SK-N-SH treated with all-trans-retinoic acid at 6 μM for 48 hours (cell line): ENCODE data around the gene RFK.

Experiments used
- ARNTL ChIP-seq: fragments of 450-650 bp; formaldehyde crosslinking; IDR thresholded peaks from 2 replicates; pipeline ENCODE4 v1.5.0; 2020; ENCODE audit warnings: low read depth, mild to moderate bottlenecking, moderate library complexity, borderline replicate concordance
- BACH2 ChIP-seq: fragments of 250-450 bp; sonication (Bioruptor Pico); IDR thresholded peaks from 2 replicates; pipeline ENCODE4 v1.9.0; 2021; ENCODE audit warnings: mild to moderate bottlenecking, borderline replicate concordance
- ISL1 ChIP-seq: fragments of 250-450 bp; sonication (Bioruptor Pico); IDR thresholded peaks from 2 replicates; pipeline ENCODE4 v2.1.2; 2022; ENCODE audit warnings: mild to moderate bottlenecking, moderate library complexity
- TCF4 ChIP-seq: fragments of 250-450 bp; sonication (Bioruptor Pico); IDR thresholded peaks from 2 replicates; pipeline ENCODE4 v1.8.0; 2021; ENCODE audit warnings: mild to moderate bottlenecking, moderate library complexity, borderline replicate concordance
- ZFP3 ChIP-seq: fragments of 250-450 bp; sonication (Bioruptor Pico); IDR thresholded peaks from 2 replicates; pipeline ENCODE4 v1.5.0; 2020; ENCODE audit warnings: mild to moderate bottlenecking, moderate library complexity
- ZNF70 ChIP-seq: fragments of 450-650 bp; formaldehyde crosslinking; IDR thresholded peaks from 2 replicates; pipeline ENCODE4 v1.5.0; 2020; ENCODE audit warnings: mild to moderate bottlenecking, moderate library complexity
- TF ChIP-seq, protein P1 (sequence below): fragments of 250-450 bp; sonication (Bioruptor Pico); IDR thresholded peaks from 2 replicates; pipeline ENCODE4 v1.8.0; 2020; ENCODE audit warnings: mild to moderate bottlenecking, moderate library complexity, borderline replicate concordance
- TF ChIP-seq, protein P2 (sequence below): fragments of 250-450 bp; sonication (Bioruptor Pico); IDR thresholded peaks from 2 replicates; pipeline ENCODE4 v1.5.1; 2021; ENCODE audit warnings: mild to moderate bottlenecking, moderate library complexity
- TF ChIP-seq, protein P3 (sequence below): fragments of 250-450 bp; sonication (Bioruptor Pico); IDR thresholded peaks from 2 replicates; pipeline ENCODE4 v1.5.1; 2020; ENCODE audit warnings: low read depth, mild to moderate bottlenecking, moderate library complexity

- no peak for TF ChIP-seq ARNTL (CRISPR knock-in tag)
- TF ChIP-seq, protein P1, sequence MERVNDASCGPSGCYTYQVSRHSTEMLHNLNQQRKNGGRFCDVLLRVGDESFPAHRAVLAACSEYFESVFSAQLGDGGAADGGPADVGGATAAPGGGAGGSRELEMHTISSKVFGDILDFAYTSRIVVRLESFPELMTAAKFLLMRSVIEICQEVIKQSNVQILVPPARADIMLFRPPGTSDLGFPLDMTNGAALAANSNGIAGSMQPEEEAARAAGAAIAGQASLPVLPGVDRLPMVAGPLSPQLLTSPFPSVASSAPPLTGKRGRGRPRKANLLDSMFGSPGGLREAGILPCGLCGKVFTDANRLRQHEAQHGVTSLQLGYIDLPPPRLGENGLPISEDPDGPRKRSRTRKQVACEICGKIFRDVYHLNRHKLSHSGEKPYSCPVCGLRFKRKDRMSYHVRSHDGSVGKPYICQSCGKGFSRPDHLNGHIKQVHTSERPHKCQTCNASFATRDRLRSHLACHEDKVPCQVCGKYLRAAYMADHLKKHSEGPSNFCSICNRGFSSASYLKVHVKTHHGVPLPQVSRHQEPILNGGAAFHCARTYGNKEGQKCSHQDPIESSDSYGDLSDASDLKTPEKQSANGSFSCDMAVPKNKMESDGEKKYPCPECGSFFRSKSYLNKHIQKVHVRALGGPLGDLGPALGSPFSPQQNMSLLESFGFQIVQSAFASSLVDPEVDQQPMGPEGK, result no peak
- no peak for TF ChIP-seq ISL1 (CRISPR knock-in tag)
- TF ChIP-seq ZFP3 (CRISPR knock-in tag), result no peak
- TF ChIP-seq TCF4 (CRISPR knock-in tag), result no peak
- TF ChIP-seq, protein P2, sequence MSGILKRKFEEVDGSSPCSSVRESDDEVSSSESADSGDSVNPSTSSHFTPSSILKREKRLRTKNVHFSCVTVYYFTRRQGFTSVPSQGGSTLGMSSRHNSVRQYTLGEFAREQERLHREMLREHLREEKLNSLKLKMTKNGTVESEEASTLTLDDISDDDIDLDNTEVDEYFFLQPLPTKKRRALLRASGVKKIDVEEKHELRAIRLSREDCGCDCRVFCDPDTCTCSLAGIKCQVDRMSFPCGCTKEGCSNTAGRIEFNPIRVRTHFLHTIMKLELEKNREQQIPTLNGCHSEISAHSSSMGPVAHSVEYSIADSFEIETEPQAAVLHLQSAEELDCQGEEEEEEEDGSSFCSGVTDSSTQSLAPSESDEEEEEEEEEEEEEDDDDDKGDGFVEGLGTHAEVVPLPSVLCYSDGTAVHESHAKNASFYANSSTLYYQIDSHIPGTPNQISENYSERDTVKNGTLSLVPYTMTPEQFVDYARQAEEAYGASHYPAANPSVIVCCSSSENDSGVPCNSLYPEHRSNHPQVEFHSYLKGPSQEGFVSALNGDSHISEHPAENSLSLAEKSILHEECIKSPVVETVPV (CRISPR knock-in tag), result no peak
- TF ChIP-seq ZNF70 (CRISPR knock-in tag), result no peak
- TF ChIP-seq, protein P3, sequence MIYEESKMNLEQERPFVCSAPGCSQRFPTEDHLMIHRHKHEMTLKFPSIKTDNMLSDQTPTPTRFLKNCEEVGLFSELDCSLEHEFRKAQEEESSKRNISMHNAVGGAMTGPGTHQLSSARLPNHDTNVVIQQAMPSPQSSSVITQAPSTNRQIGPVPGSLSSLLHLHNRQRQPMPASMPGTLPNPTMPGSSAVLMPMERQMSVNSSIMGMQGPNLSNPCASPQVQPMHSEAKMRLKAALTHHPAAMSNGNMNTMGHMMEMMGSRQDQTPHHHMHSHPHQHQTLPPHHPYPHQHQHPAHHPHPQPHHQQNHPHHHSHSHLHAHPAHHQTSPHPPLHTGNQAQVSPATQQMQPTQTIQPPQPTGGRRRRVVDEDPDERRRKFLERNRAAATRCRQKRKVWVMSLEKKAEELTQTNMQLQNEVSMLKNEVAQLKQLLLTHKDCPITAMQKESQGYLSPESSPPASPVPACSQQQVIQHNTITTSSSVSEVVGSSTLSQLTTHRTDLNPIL (CRISPR knock-in tag), result no peak
- no peak for TF ChIP-seq BACH2
Measured at GRCh38 chr9:76415154-76415553, 20.9 kb upstream of the RFK start.
